ENCODE measurements around the gene CYP3A5. TPM values are rescaled to one million over a fixed set of nuclear protein-coding genes. Genes with fewer than 3 reads are reported as not detected.
"Not testable (repeated sequence)": the region's sequence is repeated elsewhere in the genome, so short reads cannot be mapped to it uniquely, and the experiment has no call there.

CYP3A5 gene
- total and polyA plus RNA-seq, 2 of the 4 experiments (the other 2 are of a cell fraction), result not detected

GRCh38 chr7:99698867-99699730 lies 19.3 kb upstream of the CYP3A5 start:
- intact Hi-C loops (cut with micrococcal nuclease); BruUV-seq (replicated peaks); H4K8ac ChIP-seq (ENCODE audit: low read depth in 2 of 2, low read length in 2 of 2); H3K14ac ChIP-seq (replicated peaks; ENCODE audit: low read depth, low read length); H3K27ac ChIP-seq (ENCODE audit: insufficient read depth, low read length); H2BK20ac ChIP-seq (ENCODE audit: low read depth, low read length); H4K91ac ChIP-seq (ENCODE audit: insufficient read depth, low read depth, low read length); DNase-seq; H3K4ac ChIP-seq (ENCODE audit: low read depth, low read length); H2AK9ac ChIP-seq (replicated peaks; ENCODE audit: low read depth, low read length, poor library complexity); H3K56ac ChIP-seq (ENCODE audit: extremely low read depth, insufficient read depth, low read length); ATAC-seq (ENCODE audit: low read depth); H3K4me1 ChIP-seq (ENCODE audit: control insufficient read depth, insufficient read depth, low read length); POLR2A ChIA-PET (ENCODE audit: unreplicated experiment); H3K9ac ChIP-seq (ENCODE audit: low read depth, low read length); CTCF ChIA-PET; H2BK15ac ChIP-seq (ENCODE audit: low read depth, low read length); H3K23ac ChIP-seq (ENCODE audit: low read depth, low read length); H3K18ac ChIP-seq (ENCODE audit: low read depth, low read length); H3K27me3 ChIP-seq (ENCODE audit: control insufficient read depth, insufficient read depth, low read length); H2BK120ac ChIP-seq (ENCODE audit: low read depth, low read length); H3K9me3 ChIP-seq (ENCODE audit: control insufficient read depth, insufficient read depth, low read length); in situ Hi-C loops (cut with MboI; ENCODE audit: low sequenced_read_pairs); H4K5ac ChIP-seq (ENCODE audit: low read depth, low read length); H4K20me1 ChIP-seq (ENCODE audit: insufficient read depth, low read length); H3K36me3 ChIP-seq (ENCODE audit: control insufficient read depth, insufficient read depth, low read length); H2AFZ ChIP-seq (replicated peaks; ENCODE audit: low read length, poor library complexity); H3K4me2 ChIP-seq (ENCODE audit: low read depth, low read length); H2BK5ac ChIP-seq (ENCODE audit: low read depth, low read length, poor library complexity, severe bottlenecking); H3K4me3 ChIP-seq (ENCODE audit: insufficient read depth, low read depth, low read length); dilution Hi-C loops (cut with HindIII; ENCODE audit: low sequenced_read_pairs, unreplicated experiment); H2AK5ac ChIP-seq (ENCODE audit: low read depth, low read length); H3K79me1 ChIP-seq (ENCODE audit: low read depth in 1 of 2, low read length in 2 of 2); H3K9me1 ChIP-seq (ENCODE audit: insufficient read depth, low read length): not testable (repeated sequence)
- WGBS, 2 experiments (ENCODE audit: extremely low coverage in 2 of 2, insufficient read length in 1 of 2), result no CpG with 5 or more reads among the region's 6 CpGs

Data from IMR-90 (cell line).